H1 (cell line): Measurements from ENCODE around the gene GTF2IRD1. TPM values are rescaled to one million over a fixed set of nuclear protein-coding genes. Genes with fewer than 3 reads are reported as not detected.

ENCODE experiments used
- CTCF ChIA-PET: fragments of 300-600 bp; sonication (Branson Sonifier 250); formaldehyde crosslinking; loops from one replicate; lab custom pipeline; 2021; ENCODE audit not compliant: partially characterized antibody; lab: Charles Lee
- POLR2A ChIA-PET: fragments of 300-600 bp; sonication (Branson Sonifier 250); formaldehyde crosslinking; loops from one replicate; lab custom pipeline; 2021; ENCODE audit warnings: inconsistent platforms; ENCODE audit not compliant: partially characterized antibody; lab: Charles Lee
- DNase-seq, 2 experiments: peaks; one replicate each; pipeline versions ENCODE4 v3.0.0 to v3.0.0-alpha.2; 2010 to 2022; ENCODE audit warnings: low spot score in 2 of 2, low read depth in 1 of 2, mixed read lengths in 1 of 2
- FAIRE-seq: peaks from 2 replicates; lab custom pipeline; 2011; peaks lifted over from hg19 to GRCh38; lab: Jason Lieb, UNC
- H2AFZ ChIP-seq: 2 replicates; pipeline ENCODE4 v1.8.1; 2012; ENCODE audit warnings: low read length, inconsistent platforms
- H2AK5ac ChIP-seq: 2 replicates; pipeline ENCODE4 v1.6.1; 2013; ENCODE audit warnings: low read depth, low read length
- H2BK120ac ChIP-seq: replicated peaks from 2 replicates; pipeline ENCODE3; 2013; ENCODE audit warnings: low read depth, low read length, inconsistent platforms
- H2BK12ac ChIP-seq: 2 replicates; pipeline ENCODE4 v1.6.1; 2013; ENCODE audit warnings: low read depth, low read length
- H2BK15ac ChIP-seq: 2 replicates; pipeline ENCODE4 v1.6.1; 2013; ENCODE audit warnings: low read length
- H2BK20ac ChIP-seq: 2 replicates; pipeline ENCODE4 v1.6.1; 2013; ENCODE audit warnings: low read length
- H2BK5ac ChIP-seq: 2 replicates; pipeline ENCODE4 v1.6.1; 2013; ENCODE audit warnings: low read depth, low read length
- H3K14ac ChIP-seq: 2 replicates; pipeline ENCODE4 v1.6.1; 2013; ENCODE audit warnings: inconsistent platforms; ENCODE audit not compliant: insufficient read length
- H3K18ac ChIP-seq: 2 replicates; pipeline ENCODE4 v1.6.1; 2013; ENCODE audit warnings: low read length; ENCODE audit errors: extremely low read depth
- H3K23ac ChIP-seq: 2 replicates; pipeline ENCODE4 v1.6.1; 2013; ENCODE audit warnings: inconsistent platforms; ENCODE audit not compliant: insufficient read length
- H3K23me2 ChIP-seq: 2 replicates; pipeline ENCODE4 v1.6.1; 2013; ENCODE audit warnings: low read depth, low read length
- H3K27ac ChIP-seq: 2 replicates; pipeline ENCODE4 v1.6.1; 2011; ENCODE audit warnings: low read depth, low read length, inconsistent platforms
- H3K27me3 ChIP-seq, 4 experiments: replicated peaks in 1 of 4; 1 replicate in 1 of 4; 2 replicates in 3 of 4; pipeline versions ENCODE4 v1.6.1 to v1.8.1; 2011 to 2013; ENCODE audit warnings: low read length in 3 of 4, mild to moderate bottlenecking in 3 of 4, inconsistent platforms in 2 of 4, mixed read lengths in 2 of 4, moderate library complexity in 1 of 4; ENCODE audit not compliant: control insufficient read depth in 3 of 4, insufficient read depth in 3 of 4; ENCODE audit errors: extremely low read depth in 1 of 4
- H3K36me3 ChIP-seq, 4 experiments: 2 replicates each; pipeline versions ENCODE4 v1.6.1 to v1.8.1; 2011 to 2013; ENCODE audit warnings: mild to moderate bottlenecking in 4 of 4, low read length in 3 of 4, moderate library complexity in 2 of 4, control low read depth in 1 of 4, inconsistent platforms in 1 of 4; ENCODE audit not compliant: insufficient read depth in 4 of 4, control insufficient read depth in 2 of 4
- H3K4ac ChIP-seq: replicated peaks from 2 replicates; pipeline ENCODE3; 2013; ENCODE audit warnings: low read length, low read depth, mixed read lengths, inconsistent platforms; ENCODE audit not compliant: insufficient read length
- H3K4me1 ChIP-seq, 4 experiments: replicated peaks in 1 of 4; 1 replicate in 1 of 4; 2 replicates in 3 of 4; pipeline versions ENCODE4 v1.6.1 to v1.8.1; 2011 to 2013; ENCODE audit warnings: low read length in 3 of 4, inconsistent platforms in 2 of 4, mixed read lengths in 1 of 4; ENCODE audit not compliant: insufficient read depth in 4 of 4, control insufficient read depth in 3 of 4
- H3K4me2 ChIP-seq, 2 experiments: 2 replicates each; pipeline versions ENCODE4 v1.6.1 to v1.8.1; 2011 to 2013; ENCODE audit warnings: low read depth in 2 of 2, low read length in 2 of 2, control low read depth in 1 of 2, inconsistent platforms in 1 of 2, mild to moderate bottlenecking in 1 of 2; ENCODE audit not compliant: insufficient read depth in 1 of 2
- H3K4me3 ChIP-seq, 4 experiments: fragments of 200-600, 300-600 bp in 1 of 4; sonication (generic), shearing (Covaris generic), sonication (Bioruptor Twin) in 1 of 4; 2 replicates each; pipeline versions ENCODE4 v1.5.1 to v1.8.1; 2011 to 2016; ENCODE audit warnings: low read length in 4 of 4, low read depth in 3 of 4, control low read depth in 2 of 4, inconsistent platforms in 2 of 4, mild to moderate bottlenecking in 2 of 4, mixed read lengths in 1 of 4, moderate library complexity in 1 of 4; ENCODE audit not compliant: insufficient read depth in 2 of 4; ENCODE audit errors: extremely low read depth in 1 of 4
- H3K56ac ChIP-seq: replicated peaks from 2 replicates; pipeline ENCODE3; 2013; ENCODE audit warnings: low read depth, mild to moderate bottlenecking, mixed read lengths, low read length, inconsistent platforms; ENCODE audit not compliant: insufficient read length
- H3K79me1 ChIP-seq: 2 replicates; pipeline ENCODE4 v1.6.1; 2013; ENCODE audit warnings: low read depth, low read length, control low read depth
- H3K79me2 ChIP-seq, 2 experiments: 2 replicates each; pipeline versions ENCODE4 v1.6.1 to v1.8.1; 2012 to 2013; ENCODE audit warnings: low read length in 2 of 2, mild to moderate bottlenecking in 2 of 2, inconsistent platforms in 1 of 2; ENCODE audit not compliant: insufficient read depth in 2 of 2, control insufficient read depth in 1 of 2
- H3K9ac ChIP-seq, 4 experiments: replicated peaks in 1 of 4; 1 replicate in 1 of 4; 2 replicates in 3 of 4; pipeline versions ENCODE4 v1.6.1 to v1.8.1; 2011 to 2013; ENCODE audit warnings: low read depth in 3 of 4, low read length in 3 of 4, control low read depth in 2 of 4, mild to moderate bottlenecking in 2 of 4, moderate library complexity in 2 of 4, inconsistent platforms in 1 of 4; ENCODE audit errors: extremely low read depth in 1 of 4
- H3K9me3 ChIP-seq, 2 experiments: 2 replicates each; pipeline versions ENCODE4 v1.6.1 to v1.8.1; 2012 to 2013; ENCODE audit warnings: mild to moderate bottlenecking in 2 of 2, moderate library complexity in 2 of 2, control low read depth in 1 of 2, inconsistent platforms in 1 of 2, low read depth in 1 of 2, low read length in 1 of 2, mixed read lengths in 1 of 2; ENCODE audit not compliant: insufficient read depth in 2 of 2
- H4K20me1 ChIP-seq, 2 experiments: replicated peaks in 1 of 2; 2 replicates each; pipeline versions ENCODE3 to v1.8.1; 2011 to 2013; ENCODE audit warnings: inconsistent platforms in 2 of 2, low read length in 2 of 2, mild to moderate bottlenecking in 1 of 2; ENCODE audit not compliant: insufficient read depth in 2 of 2, control insufficient read depth in 1 of 2
- H4K5ac ChIP-seq: 2 replicates; pipeline ENCODE4 v1.6.1; 2013; ENCODE audit warnings: low read length, low read depth, mixed read lengths, inconsistent platforms; ENCODE audit not compliant: insufficient read length
- H4K8ac ChIP-seq: 2 replicates; pipeline ENCODE4 v1.8.0; 2013; ENCODE audit warnings: mild to moderate bottlenecking, moderate library complexity, low read length, inconsistent platforms; ENCODE audit not compliant: insufficient read depth; ENCODE audit errors: extremely low read depth
- H4K91ac ChIP-seq: replicated peaks from 2 replicates; pipeline ENCODE3; 2013; ENCODE audit warnings: low read length, mixed read lengths, inconsistent platforms; ENCODE audit not compliant: insufficient read length
- HDAC6 ChIP-seq: IDR thresholded peaks from one replicate; pipeline ENCODE4 v1.7.1; 2012; ENCODE audit warnings: low read depth, mild to moderate bottlenecking, inconsistent platforms, low read length, moderate library complexity
- YY1 ChIP-seq: IDR thresholded peaks from 2 replicates; pipeline ENCODE4 v1.6.1; 2011; ENCODE audit warnings: low read depth, mild to moderate bottlenecking, low read length
- WGBS, 2 experiments: shearing (Covaris generic) in 1 of 2; methylation state at CpG; one replicate each; pipeline versions ENCODE4 v1.1.6 to v1.1.7; 2013 to 2015; ENCODE audit warnings: low lambda C conversion rate in 2 of 2, mixed read lengths in 2 of 2, inconsistent platforms in 1 of 2, low coverage in 1 of 2, missing lambda C conversion rate in 1 of 2; ENCODE audit not compliant: insufficient replicate concordance in 2 of 2, insufficient coverage in 1 of 2, insufficient read length in 1 of 2; ENCODE audit errors: extremely low coverage in 1 of 2, missing lambda C conversion rate in 1 of 2; 5-methylcytosine and 5-hydroxymethylcytosine counted together
- polyA plus RNA-seq, 7 experiments: library from polyadenylated mRNA; depleted of rRNA in 3 of 7; stranded (reverse) in 5 of 7; unstranded in 2 of 7; fragments of >200 nt in 5 of 7; fragments of 200-250 nt in 2 of 7; gene quantifications; 1 replicate in 5 of 7; 2 replicates in 1 of 7; 4 replicates in 1 of 7; pipeline versions ENCODE4 v1.2.1 to v1.2.3, GENCODE V29; 2011 to 2013; ENCODE audit warnings: missing spikeins in 2 of 7, mixed read lengths in 2 of 7
- total RNA-seq: library from RNA; stranded (reverse); fragmentation: NEBNext Ultra II Directional; extraction: Animal tissue kit (Norgen Biotek cat#: 25700); gene quantifications from 2 replicates; pipeline ENCODE4 v1.2.1, GENCODE V29; 2021

The GTF2IRD1 gene
- total and polyA plus RNA-seq, 2 of the 8 experiments (the other 6 are each of a cell fraction or from before 2014, with no cell fraction given) = 27.4 to 45.4 TPM

GRCh38 chr7:74501298-74501697 lies 47.6 kb downstream of the GTF2IRD1 start:
- Histone ChIP-seq H3K4me2 (no peak overlapping the region), H4K20me1 (peaks cover 0 to 18% of the 10 kb centered on the region in 2 experiments), H3K27ac (no peak overlapping the region; the same call in 1 of the 2 replicates), H2BK12ac (no peak overlapping the region), H4K5ac (no peak overlapping the region), H3K4ac (no peak overlapping the region), H3K18ac (no peak overlapping the region), H3K27me3 (no peaks in the 10 kb centered on the region; a peak in 1 of 7 replicates), H4K91ac (no peak overlapping the region), H2BK5ac (no peak overlapping the region), H4K8ac (0 out of 2 replicates have a peak overlapping the region, but pooled peaks have one; percentile 37), H3K9me3 (no peaks in the 10 kb centered on the region), H3K9ac (no peak overlapping the region), H2BK120ac (no peak overlapping the region), H3K23ac (no peak overlapping the region), H2AK5ac (no peak overlapping the region), H2BK20ac (no peak overlapping the region), H2BK15ac (no peak overlapping the region), H3K23me2 (peaks cover 3% of the 10 kb centered on the region; the same call in 1 of the 2 replicates), H3K56ac (no peak overlapping the region), H2AFZ (no peak overlapping the region), H3K79me1 (peaks cover 7% of the 10 kb centered on the region), H3K4me1 (peaks cover 0 to 5% (median 0%) of the 10 kb centered on the region in 4 experiments; a peak in 2 of 7 replicates), H3K79me2 (peaks cover 0 to 35% of the 10 kb centered on the region in 2 experiments; a peak in 2 of 4 replicates), H3K14ac (no peak overlapping the region), H3K4me3 (no peak overlapping the region), H3K36me3 (no peaks in the 10 kb centered on the region)
- POLR2A ChIA-PET = interaction anchor here (1.3 to 2.0 kb wide), 7 partner anchors 9 to 156 kb away, joined by 4 to 12 read pairs (median 5); partner anchors contain the start of gene GTF2I
- DNase-seq = no peak
- CTCF ChIA-PET = interaction anchor here (0.6 to 2.4 kb wide), 11 partner anchors 10 to 295 kb away, joined by 3 to 7 read pairs (median 4); no protein-coding TSS in a partner anchor
- WGBS, 2 experiments = 91% methylated on average over 10 of the region's 10 CpGs; no CpG with 5 or more reads in 1 of the 2 experiments
- FAIRE-seq = no peak
- no peak for TF ChIP-seq HDAC6
- TF ChIP-seq YY1 = no peak
